OCI-LY7 (cell line): Measurements from ENCODE around the gene CASQ2. TPM values are rescaled to one million over a fixed set of nuclear protein-coding genes. Genes with fewer than 3 reads are reported as not detected.

ENCODE experiments used
- total RNA-seq, 2 experiments: library from RNA; depleted of rRNA in 1 of 2; stranded (reverse); fragments of >200 nt in 1 of 2; shearing (Covaris generic) in 1 of 2; gene quantifications; 2 replicates each; pipeline ENCODE4 v1.2.3, GENCODE V29; 2014 to 2022

The CASQ2 gene
- total RNA-seq, 2 experiments from 2014 or later = not detected

Other genes with a start within 250 kb of the CASQ2 start
- not detected in 2 replicates for gene VANGL1, start 126.7 kb downstream of the CASQ2 start, total RNA-seq (2014; rRNA removed; shearing (Covaris generic))
- gene VANGL1, start 126.7 kb downstream of the CASQ2 start, total RNA-seq (2022) = 1.2 TPM in 2 replicates
- gene NHLH2, start 72.4 kb upstream of the CASQ2 start, total RNA-seq (2014; rRNA removed; shearing (Covaris generic)) = not detected in 2 replicates
- not detected in 2 replicates for gene NHLH2, start 72.4 kb upstream of the CASQ2 start, total RNA-seq (2022)
- gene SLC22A15, start 207.8 kb upstream of the CASQ2 start, total RNA-seq (2014; rRNA removed; shearing (Covaris generic)) = 0.82 and 1.0 TPM in 2 replicates
- gene SLC22A15, start 207.8 kb upstream of the CASQ2 start, total RNA-seq (2022) = 2.8 and 3.3 TPM in 2 replicates